B cell (primary cell): Measurements from ENCODE around the gene BMF.

Experiments used
- EZH2 ChIP-seq: IDR thresholded peaks from 2 replicates; pipeline ENCODE4 v1.6.1; 2012; ENCODE audit warnings: borderline replicate concordance, low read depth, mild to moderate bottlenecking, moderate library complexity, low read length; ENCODE audit not compliant: insufficient read depth, poor library complexity, severe bottlenecking
- TF ChIP-seq, protein P1 (sequence below): fragments of 200-600 bp; IDR thresholded peaks from one replicate; pipeline ENCODE4 v1.8.0; 2022; ENCODE audit warnings: antibody characterized with exemption, mild to moderate bottlenecking

- TF ChIP-seq, protein P1, sequence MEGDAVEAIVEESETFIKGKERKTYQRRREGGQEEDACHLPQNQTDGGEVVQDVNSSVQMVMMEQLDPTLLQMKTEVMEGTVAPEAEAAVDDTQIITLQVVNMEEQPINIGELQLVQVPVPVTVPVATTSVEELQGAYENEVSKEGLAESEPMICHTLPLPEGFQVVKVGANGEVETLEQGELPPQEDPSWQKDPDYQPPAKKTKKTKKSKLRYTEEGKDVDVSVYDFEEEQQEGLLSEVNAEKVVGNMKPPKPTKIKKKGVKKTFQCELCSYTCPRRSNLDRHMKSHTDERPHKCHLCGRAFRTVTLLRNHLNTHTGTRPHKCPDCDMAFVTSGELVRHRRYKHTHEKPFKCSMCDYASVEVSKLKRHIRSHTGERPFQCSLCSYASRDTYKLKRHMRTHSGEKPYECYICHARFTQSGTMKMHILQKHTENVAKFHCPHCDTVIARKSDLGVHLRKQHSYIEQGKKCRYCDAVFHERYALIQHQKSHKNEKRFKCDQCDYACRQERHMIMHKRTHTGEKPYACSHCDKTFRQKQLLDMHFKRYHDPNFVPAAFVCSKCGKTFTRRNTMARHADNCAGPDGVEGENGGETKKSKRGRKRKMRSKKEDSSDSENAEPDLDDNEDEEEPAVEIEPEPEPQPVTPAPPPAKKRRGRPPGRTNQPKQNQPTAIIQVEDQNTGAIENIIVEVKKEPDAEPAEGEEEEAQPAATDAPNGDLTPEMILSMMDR = peak; percentile 29
- TF ChIP-seq EZH2 = no peak
These were observed at the start of gene BMF for GRCh38 chr15:40108855-40109735.
